AG09319 (cell line): ENCODE results near the gene LRRC8A.

ENCODE experiments used
- DNase-seq: peaks from one replicate; pipeline ENCODE4 v3.0.0-alpha.2; 2010; ENCODE audit warnings: low read depth; ENCODE audit errors: extremely low read depth
- TF ChIP-seq, protein P1 (sequence below): IDR thresholded peaks from 2 replicates; pipeline ENCODE4 v1.5.1; 2011; ENCODE audit warnings: low read depth, mild to moderate bottlenecking, inconsistent platforms, low read length, moderate library complexity

LRRC8A gene

GRCh38 chr9:128891321-128892220 lies 9.6 kb downstream of the LRRC8A start:
- DNase-seq = no peak
- TF ChIP-seq, protein P1, sequence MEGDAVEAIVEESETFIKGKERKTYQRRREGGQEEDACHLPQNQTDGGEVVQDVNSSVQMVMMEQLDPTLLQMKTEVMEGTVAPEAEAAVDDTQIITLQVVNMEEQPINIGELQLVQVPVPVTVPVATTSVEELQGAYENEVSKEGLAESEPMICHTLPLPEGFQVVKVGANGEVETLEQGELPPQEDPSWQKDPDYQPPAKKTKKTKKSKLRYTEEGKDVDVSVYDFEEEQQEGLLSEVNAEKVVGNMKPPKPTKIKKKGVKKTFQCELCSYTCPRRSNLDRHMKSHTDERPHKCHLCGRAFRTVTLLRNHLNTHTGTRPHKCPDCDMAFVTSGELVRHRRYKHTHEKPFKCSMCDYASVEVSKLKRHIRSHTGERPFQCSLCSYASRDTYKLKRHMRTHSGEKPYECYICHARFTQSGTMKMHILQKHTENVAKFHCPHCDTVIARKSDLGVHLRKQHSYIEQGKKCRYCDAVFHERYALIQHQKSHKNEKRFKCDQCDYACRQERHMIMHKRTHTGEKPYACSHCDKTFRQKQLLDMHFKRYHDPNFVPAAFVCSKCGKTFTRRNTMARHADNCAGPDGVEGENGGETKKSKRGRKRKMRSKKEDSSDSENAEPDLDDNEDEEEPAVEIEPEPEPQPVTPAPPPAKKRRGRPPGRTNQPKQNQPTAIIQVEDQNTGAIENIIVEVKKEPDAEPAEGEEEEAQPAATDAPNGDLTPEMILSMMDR = no peak

DNA sequence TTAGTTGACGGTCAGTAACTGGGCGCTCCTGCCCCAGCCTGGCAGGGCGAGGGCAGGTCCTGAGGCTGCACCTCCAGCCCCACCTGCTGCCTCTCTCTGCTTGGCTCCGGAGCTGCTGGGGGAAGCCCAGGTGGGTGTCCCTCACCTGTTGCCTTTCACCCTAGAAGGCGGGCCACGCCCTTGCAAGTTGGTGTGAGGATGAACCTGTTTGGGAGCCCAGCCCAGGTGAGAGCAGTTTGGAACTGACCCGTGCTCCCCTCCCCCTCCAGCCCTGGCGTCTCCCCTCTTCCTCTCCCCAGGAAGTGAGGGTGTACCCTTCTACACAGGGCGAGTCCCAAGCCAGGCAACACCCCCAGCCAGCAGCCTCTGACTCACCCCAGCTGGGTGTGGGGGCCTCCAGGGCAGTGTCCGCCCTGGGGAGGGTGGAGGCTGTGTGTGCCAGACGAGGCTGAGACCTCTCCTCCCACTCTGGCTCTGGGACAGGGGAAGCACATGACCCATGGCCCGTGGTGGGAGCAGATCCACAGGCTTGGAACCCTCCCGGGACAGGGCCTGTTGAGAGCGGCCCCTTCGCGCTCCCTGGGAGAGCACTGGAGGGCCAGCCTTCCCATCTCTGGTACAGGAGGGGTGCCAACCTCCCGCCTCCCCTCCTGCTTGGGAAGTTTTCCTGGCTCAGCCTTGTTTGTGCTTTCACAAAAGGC lies 10.4 kb downstream of the LRRC8A start:
- TF ChIP-seq, protein P1 = no peak
- DNase-seq = peak; percentile 73

- TF ChIP-seq, protein P1 = no peak
- DNase-seq = no peak
These were observed 11.4 kb downstream of the LRRC8A start for GRCh38 chr9:128893354-128893753.

DNA sequence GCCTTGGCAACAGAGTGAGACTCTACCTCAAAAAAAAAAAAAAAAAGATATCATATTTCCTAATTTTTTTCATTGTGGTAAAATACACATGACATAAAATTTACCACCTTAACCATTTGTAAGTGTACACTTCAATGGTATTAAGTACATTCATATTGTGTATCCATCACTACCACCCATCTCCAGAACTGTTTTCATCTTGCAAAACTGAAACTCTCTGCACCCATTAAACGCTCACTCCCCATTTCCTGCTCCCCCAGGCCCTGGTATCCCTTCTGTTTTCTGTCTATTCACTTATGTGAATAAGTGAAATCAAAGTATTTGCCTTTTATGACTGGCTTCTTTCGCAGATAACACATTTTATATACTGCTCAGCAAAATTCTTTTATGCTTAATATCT lies 12.8 kb downstream of the LRRC8A start:
- DNase-seq = no peak
- TF ChIP-seq, protein P1 = no peak

DNA sequence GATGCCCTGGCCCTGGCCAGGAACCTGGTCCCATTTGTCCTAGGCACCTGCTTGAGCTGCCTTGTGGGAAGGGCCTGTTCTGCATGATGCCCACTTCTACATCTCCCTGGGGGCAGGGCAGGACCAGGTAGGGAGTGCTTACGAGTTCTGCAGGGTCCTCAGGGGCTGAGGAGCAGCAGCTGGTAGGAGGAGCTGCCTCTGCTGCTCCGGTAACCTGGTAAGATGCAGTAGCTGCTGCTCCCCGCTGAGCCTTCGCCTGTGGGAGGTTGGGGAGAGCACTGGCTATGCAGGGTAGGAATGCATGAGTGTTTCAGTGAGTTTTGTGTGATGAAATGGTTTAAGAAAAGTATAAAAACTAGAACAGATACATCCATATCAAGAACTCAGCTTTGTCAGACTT lies 13.6 kb downstream of the LRRC8A start:
- TF ChIP-seq, protein P1 = no peak

DNA sequence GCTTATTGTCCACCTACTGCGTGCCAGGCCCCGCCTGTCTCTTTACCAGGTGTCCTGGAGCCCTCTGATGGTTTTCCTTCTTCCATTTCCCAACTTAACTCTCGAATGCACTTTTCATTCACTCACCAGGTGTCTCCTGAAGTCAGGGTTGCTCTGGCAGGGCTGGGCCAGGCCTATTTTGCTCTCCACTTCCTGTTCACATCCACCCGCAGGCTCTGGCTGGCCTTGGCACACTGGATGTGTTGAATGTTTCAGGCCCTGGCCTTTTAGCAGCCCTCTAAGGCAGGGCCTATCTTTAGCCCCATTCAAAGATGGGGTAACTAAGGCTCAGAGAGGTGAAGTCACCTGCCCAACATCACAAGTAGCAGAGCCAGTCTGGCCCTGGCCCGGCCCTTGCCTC lies 16.4 kb downstream of the LRRC8A start:
- TF ChIP-seq, protein P1 = no peak
- DNase-seq = no peak

More for the DNA sequence above, 13.6 kb downstream of the LRRC8A start:
- no peak for DNase-seq
